Measurements from ENCODE around the gene BRD7.

BRD7 gene

DNA sequence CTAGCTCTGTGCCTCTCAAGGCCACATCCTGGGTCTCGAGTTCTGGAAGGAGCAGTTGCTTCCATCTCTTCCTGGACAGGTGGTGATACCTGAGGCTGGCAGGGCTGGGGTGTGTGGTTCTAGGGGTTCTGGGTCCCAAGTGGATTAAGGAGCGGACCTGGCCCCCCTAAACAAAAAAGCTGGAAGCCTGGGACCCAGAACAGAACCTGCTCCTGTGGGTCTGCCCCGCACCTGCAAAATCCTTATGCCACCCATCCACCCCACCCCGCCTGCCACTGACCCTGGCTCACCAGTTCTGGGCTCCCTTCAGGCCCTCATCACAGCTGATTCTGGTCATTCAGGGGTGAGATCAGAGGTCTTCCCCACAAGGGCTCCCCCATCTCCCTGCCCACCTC, 57.7 kb downstream of the BRD7 start:
- Histone ChIP-seq H3K4me3 (replicated peaks; ENCODE audit: low read depth, low read length) (no peak overlapping the region), H3K27me3 (replicated peaks; ENCODE audit: control insufficient read depth, insufficient read depth, low read length) (no peaks in the 10 kb centered on the region), H3K36me3 (ENCODE audit: control insufficient read depth, insufficient read depth, low read length) (peaks cover 49% of the 10 kb centered on the region)
- TF ChIP-seq, protein P1, sequence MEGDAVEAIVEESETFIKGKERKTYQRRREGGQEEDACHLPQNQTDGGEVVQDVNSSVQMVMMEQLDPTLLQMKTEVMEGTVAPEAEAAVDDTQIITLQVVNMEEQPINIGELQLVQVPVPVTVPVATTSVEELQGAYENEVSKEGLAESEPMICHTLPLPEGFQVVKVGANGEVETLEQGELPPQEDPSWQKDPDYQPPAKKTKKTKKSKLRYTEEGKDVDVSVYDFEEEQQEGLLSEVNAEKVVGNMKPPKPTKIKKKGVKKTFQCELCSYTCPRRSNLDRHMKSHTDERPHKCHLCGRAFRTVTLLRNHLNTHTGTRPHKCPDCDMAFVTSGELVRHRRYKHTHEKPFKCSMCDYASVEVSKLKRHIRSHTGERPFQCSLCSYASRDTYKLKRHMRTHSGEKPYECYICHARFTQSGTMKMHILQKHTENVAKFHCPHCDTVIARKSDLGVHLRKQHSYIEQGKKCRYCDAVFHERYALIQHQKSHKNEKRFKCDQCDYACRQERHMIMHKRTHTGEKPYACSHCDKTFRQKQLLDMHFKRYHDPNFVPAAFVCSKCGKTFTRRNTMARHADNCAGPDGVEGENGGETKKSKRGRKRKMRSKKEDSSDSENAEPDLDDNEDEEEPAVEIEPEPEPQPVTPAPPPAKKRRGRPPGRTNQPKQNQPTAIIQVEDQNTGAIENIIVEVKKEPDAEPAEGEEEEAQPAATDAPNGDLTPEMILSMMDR (IDR thresholded peaks at IDR 0.05; ENCODE audit: insufficient read depth, low read length, poor library complexity, severe bottlenecking) = no peak
- no peak for DNase-seq (ENCODE audit: extremely low read depth, insufficient read length)

DNA sequence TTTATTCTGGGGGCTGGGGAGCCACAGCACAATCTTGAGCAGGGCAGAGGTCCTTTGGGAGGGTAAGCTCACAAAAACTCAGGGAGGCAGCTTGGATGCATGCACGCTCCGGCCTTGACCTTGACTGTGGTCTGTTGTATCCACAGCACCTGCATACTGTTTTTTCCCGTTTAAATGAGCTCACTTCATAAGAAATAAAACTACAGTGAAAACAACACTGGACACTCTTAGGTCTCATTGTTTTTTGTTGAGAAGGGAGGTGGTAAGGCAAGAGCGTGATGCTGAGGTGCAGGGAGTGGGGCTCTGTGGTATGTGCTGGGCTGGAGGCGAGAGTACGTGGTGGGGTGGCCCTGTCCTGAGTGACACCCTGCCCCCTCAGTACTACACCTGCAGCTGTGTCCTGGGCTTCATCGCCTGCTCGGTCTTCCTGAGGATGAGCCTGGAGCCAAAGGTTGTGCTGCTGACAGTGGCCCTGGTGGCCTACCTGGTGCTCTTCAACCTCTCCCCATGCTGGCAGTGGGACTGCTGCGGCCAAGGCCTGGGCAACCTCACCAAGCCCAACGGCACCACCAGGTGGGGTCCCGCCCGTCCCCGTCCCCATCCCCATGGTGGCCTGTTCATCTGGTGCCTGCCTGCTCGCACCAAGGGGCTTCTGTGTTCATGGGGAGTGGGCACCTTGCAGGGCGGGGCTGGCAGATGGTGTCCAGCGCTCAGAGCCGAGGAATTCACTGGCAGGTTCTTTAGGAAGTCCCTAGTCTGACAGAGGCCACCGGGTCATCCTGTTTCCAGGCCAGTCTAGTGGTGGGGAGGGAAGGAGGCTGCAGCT, 58.3 kb downstream of the BRD7 start:
- TF ChIP-seq, protein P1 (IDR thresholded peaks at IDR 0.05; ENCODE audit: insufficient read depth, low read length, poor library complexity, severe bottlenecking) = no peak
- Histone ChIP-seq H3K4me3 (replicated peaks; ENCODE audit: low read depth, low read length) (no peak overlapping the region), H3K27me3 (replicated peaks; ENCODE audit: control insufficient read depth, insufficient read depth, low read length) (no peaks in the 10 kb centered on the region), H3K36me3 (ENCODE audit: control insufficient read depth, insufficient read depth, low read length) (peaks cover 46% of the 10 kb centered on the region)
- no peak for DNase-seq (ENCODE audit: extremely low read depth, insufficient read length)

DNA sequence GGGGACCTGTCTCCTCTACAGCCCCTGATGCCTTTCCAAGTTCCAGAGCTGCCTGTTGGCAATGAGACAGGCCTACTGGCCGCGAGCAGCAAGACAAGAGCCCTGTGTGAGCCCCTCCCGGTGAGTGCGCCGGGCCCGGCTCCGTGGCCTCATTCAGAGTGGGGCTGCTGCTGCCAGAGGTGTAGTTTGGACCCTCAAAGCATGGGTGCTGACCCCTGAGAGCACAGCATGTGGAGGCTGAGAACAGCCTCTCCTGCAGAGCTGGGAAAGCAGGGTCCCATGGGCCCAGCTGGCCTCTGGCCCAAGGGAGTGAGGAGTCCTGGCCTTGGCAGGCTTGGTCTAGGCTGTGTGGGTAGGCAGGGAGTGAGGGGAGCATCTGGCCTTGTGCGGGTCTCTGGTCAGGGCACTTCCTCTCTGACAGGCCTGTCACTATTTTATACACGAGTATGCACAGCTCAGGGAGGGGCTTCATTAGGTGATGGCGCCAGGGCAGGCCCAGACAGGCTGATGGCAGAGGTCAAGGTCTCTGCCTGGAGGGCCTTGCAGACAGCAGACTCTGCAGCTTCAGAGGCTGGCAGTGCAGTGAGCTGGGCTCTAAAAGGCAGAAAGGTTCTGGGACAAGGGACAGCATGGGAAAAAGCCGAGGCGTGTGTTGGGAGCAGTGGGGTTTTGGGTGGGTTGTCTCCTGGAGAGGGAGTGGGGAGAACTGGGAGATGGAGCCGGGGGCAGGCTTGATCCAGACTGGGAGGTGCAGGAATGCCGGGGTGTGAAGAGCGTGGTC, 59.1 kb downstream of the BRD7 start:
- peaks cover 47% of the 10 kb centered on the region for H3K36me3 ChIP-seq (ENCODE audit: control insufficient read depth, insufficient read depth, low read length)
- no peak overlapping the region for H3K4me3 ChIP-seq (replicated peaks; ENCODE audit: low read depth, low read length)
- DNase-seq (ENCODE audit: extremely low read depth, insufficient read length) = no peak
- no peaks in the 10 kb centered on the region for H3K27me3 ChIP-seq (replicated peaks; ENCODE audit: control insufficient read depth, insufficient read depth, low read length)
- TF ChIP-seq, protein P1 (IDR thresholded peaks at IDR 0.05; ENCODE audit: insufficient read depth, low read length, poor library complexity, severe bottlenecking) = no peak

DNA sequence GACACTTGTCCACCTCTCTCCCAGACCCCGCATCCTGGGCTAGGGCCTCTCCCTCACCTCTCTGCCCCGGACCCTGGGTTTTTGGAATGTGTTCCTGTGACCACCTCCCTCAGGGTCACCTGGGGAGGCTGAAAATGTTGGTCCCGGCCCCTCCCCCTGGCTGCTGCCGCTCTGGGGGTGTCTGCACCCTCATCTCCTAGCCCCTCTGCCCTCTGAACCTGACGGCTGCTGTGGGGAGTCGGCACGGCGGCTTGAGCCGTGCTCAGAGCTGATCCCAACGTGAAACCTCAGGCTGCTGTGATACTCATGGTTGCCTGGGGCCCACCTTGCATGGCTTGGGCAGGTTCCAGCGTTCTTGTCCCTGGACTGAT, 59.6 kb downstream of the BRD7 start:
- no peak for DNase-seq (ENCODE audit: extremely low read depth, insufficient read length)
- TF ChIP-seq, protein P1 (IDR thresholded peaks at IDR 0.05; ENCODE audit: insufficient read depth, low read length, poor library complexity, severe bottlenecking) = no peak
- Histone ChIP-seq H3K4me3 (replicated peaks; ENCODE audit: low read depth, low read length) (no peak overlapping the region), H3K27me3 (replicated peaks; ENCODE audit: control insufficient read depth, insufficient read depth, low read length) (no peaks in the 10 kb centered on the region), H3K36me3 (ENCODE audit: control insufficient read depth, insufficient read depth, low read length) (peaks cover 45% of the 10 kb centered on the region)

DNA sequence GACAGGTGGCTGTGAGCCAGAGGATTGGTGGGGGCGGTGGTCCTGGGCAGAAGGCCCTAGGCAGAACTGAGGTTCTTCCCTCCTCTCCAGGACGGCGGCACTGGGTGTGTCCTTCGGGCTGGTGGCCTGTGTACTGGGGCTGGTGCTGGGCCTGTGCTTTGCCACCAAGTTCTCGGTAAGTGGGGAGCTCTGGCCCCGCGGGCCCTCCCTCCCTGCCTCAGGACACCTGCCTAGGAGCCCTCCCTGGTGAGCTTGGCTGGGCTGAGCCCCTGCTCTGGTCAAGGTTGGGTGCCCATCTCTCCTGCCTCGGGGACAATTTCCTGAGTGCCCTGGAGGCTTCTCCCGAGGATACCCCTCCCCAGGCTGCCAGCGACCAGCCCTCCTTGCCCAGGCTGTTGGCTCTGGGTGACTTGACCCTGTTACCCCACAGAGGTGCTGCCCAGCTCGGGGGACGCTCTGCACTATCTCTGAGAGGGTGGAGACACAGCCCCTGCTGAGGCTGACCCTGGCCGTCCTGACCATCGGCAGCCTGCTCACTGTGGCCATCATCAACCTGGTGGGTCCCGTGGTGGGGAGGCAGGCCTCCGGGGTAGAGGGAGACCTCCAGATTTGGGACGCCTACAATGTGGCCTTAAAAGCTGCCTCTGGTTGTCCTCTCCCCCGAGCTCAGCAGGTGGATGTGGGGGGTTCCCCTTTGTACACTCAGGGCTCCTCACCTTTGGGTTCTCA, 60.4 kb downstream of the BRD7 start:
- H3K4me3 ChIP-seq (replicated peaks; ENCODE audit: low read depth, low read length) = no peak overlapping the region

More for the DNA sequence above, 60.4 kb downstream of the BRD7 start:
- TF ChIP-seq, protein P1 (IDR thresholded peaks at IDR 0.05; ENCODE audit: insufficient read depth, low read length, poor library complexity, severe bottlenecking) = no peak
- Histone ChIP-seq H3K27me3 (replicated peaks; ENCODE audit: control insufficient read depth, insufficient read depth, low read length) (no peaks in the 10 kb centered on the region), H3K36me3 (ENCODE audit: control insufficient read depth, insufficient read depth, low read length) (peaks cover 40% of the 10 kb centered on the region)
- DNase-seq (ENCODE audit: extremely low read depth, insufficient read length) = no peak

Measured in GM06990 (cell line).